ENCODE results near the gene ADARB1. TPM values are rescaled to one million over a fixed set of nuclear protein-coding genes. Genes with fewer than 3 reads are reported as not detected.

ADARB1 gene
- total RNA-seq, 4 donors from 2014 or later: 107 to 231 (median 201) TPM

DNA sequence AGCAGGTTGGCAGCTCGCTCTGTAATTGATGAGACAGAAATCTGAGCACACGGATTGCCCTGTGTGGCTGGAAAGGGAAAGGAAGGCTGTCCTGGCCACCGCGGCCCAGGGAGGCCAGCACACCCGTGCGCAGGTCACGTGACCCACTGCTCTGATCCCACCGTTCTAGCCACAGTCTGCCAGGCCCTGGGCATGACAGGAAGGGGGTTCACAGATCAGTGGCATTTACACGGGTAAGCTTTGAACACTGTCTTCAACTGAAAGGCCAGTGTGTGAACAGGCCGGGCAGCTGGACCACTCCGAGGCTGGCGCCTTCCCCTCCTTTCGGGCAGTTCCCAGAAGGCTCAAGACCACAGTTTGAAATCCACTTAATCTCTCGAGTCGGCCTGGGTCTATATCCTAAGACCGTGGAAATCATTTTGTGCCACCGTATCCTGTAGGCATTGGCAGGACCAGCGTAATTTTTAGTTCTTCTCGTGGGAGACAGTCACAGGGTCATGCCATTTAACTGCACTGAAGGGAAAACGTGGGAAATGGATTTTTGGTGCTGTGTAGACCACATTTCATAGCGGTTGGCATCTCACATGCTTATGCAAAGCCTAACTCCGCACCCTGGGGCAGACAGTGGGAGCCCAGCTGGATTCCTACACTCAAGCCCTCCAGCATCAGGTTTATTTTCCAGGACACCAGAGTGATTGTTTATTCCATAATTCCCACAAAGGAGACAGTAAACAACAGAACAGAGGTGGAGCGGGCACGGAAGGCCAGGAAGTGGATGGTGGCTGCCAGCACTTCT is 3.1 kb upstream of the ADARB1 start:
- Histone ChIP-seq H3K27me3 (no peaks in the 10 kb centered on the region), H3K4me3 (no peak overlapping the region)

DNA sequence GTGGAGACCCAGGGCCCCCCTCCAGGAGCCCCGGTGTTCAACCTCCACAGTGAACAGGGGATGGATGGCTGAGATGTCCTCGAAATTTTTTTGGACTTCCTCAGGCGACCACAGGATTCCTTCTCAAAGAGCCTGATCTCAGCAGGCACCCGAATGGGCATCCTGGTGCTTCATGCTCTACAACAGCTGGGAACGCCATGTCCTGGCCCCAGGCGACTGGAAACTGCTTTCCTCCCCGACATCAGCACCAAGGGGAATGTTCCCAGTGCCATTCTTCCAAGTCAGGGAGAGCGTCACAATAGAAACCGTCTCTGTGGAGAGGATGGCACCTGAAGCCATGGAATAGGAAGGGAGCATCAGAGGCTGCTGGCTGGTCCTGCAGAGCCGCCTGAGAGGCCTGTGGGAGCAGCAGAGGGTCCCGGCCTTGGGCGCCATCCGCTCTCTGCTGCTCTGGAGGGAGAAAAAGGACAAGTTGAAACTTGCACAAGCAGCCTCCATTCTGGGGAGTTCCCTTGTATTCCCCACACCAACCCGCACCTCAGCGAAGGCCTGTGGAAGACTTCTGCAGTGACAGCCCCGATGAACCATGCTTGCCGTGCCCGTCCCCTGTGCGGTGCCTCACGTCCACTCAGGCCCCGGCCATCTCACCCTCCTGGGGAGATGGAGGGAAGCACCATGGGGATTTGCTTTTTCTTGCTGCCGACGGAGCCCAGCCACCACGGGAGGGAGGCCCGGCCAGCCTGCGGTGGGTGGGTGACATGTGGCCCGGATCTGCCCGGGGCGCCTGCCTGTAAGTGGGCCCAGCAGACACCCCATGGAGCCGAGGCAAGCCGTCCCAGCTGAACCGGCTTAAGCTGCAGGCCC is 2.3 kb upstream of the ADARB1 start:
- peaks cover 18 to 29% (median 24%) of the 10 kb centered on the region in 4 donors for H3K4me1 ChIP-seq
- no peak for TF ChIP-seq POLR2AphosphoS5 (IDR thresholded peaks at IDR 0.05)
- TF ChIP-seq POLR2A (IDR thresholded peaks at IDR 0.05; ENCODE audit: low read depth): no peak
- TF ChIP-seq, protein P1, sequence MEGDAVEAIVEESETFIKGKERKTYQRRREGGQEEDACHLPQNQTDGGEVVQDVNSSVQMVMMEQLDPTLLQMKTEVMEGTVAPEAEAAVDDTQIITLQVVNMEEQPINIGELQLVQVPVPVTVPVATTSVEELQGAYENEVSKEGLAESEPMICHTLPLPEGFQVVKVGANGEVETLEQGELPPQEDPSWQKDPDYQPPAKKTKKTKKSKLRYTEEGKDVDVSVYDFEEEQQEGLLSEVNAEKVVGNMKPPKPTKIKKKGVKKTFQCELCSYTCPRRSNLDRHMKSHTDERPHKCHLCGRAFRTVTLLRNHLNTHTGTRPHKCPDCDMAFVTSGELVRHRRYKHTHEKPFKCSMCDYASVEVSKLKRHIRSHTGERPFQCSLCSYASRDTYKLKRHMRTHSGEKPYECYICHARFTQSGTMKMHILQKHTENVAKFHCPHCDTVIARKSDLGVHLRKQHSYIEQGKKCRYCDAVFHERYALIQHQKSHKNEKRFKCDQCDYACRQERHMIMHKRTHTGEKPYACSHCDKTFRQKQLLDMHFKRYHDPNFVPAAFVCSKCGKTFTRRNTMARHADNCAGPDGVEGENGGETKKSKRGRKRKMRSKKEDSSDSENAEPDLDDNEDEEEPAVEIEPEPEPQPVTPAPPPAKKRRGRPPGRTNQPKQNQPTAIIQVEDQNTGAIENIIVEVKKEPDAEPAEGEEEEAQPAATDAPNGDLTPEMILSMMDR (IDR thresholded peaks at IDR 0.05): no peak
- TF ChIP-seq EP300 (IDR thresholded peaks at IDR 0.05): no peak
- no peaks in the 10 kb centered on the region for H3K27me3 ChIP-seq
- no peak overlapping the region for H3K4me3 ChIP-seq
- DNase-seq (ENCODE audit: extremely low spot score): no peak
- no peaks in the 10 kb centered on the region for H3K36me3 ChIP-seq
- H3K9me3 ChIP-seq: no peaks in the 10 kb centered on the region
- intact Hi-C loops (cut with DNase I): no loop called here
- no peak overlapping the region for H3K27ac ChIP-seq (replicated peaks in 1 of 4)
- 93% methylated on average over 18 of the region's 32 CpGs for WGBS

More for the DNA sequence above, 3.1 kb upstream of the ADARB1 start:
- Histone ChIP-seq H3K36me3 (no peaks in the 10 kb centered on the region), H3K27ac (replicated peaks in 1 of 4) (peak overlapping the region in 1 of 4 donors; percentile 8), H3K4me1 (peaks cover 16 to 20% (median 18%) of the 10 kb centered on the region in 4 donors), H3K9me3 (no peaks in the 10 kb centered on the region)
- WGBS: 93% methylated on average over 17 of the region's 24 CpGs
- intact Hi-C loops (cut with DNase I): no loop called here
- DNase-seq (ENCODE audit: extremely low spot score): no peak
- TF ChIP-seq EP300 (IDR thresholded peaks at IDR 0.05) (no peak), POLR2A (IDR thresholded peaks at IDR 0.05; ENCODE audit: low read depth) (no peak), POLR2AphosphoS5 (IDR thresholded peaks at IDR 0.05) (no peak)
- TF ChIP-seq, protein P1 (IDR thresholded peaks at IDR 0.05): no peak

DNA sequence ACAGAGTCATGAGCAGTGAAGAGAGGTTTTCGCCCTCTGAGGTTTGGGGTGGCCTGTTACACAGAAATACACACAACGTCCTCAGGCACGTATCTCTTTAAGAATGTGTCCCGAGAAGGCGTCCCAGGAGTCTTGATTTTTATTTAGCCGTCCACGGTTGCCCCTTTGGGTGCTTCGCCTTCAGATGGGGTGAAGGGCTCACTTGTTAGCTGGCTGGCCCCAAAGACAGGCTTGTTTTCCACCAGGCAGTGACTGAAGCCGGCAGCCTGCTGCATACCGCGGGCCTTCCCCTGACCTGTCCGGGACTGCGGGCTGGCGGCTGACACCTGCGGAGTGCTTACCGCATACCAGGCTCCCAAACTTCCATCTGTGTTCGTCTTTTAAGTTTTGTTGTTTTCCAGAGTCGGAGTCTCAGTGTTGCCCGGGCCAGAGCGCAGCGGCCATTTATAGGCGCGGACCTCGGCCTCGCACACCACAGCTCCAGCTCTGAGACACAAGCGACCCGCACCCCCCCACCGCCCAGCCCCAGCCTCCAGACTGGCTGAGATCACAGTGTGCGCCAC is 1.6 kb upstream of the ADARB1 start:
- Histone ChIP-seq H3K9me3 (no peaks in the 10 kb centered on the region), H3K36me3 (no peaks in the 10 kb centered on the region), H3K27ac (replicated peaks in 1 of 4) (peak overlapping the region; percentile 92 to 99 (median 95)), H3K4me1 (peaks cover 18 to 36% (median 30%) of the 10 kb centered on the region in 4 donors), H3K27me3 (no peaks in the 10 kb centered on the region), H3K4me3 (peak overlapping the region; percentile 74 to 96 (median 94))
- DNase-seq (ENCODE audit: extremely low spot score): no peak
- WGBS: 91% methylated on average over 29 of the region's 29 CpGs
- TF ChIP-seq, protein P1 (IDR thresholded peaks at IDR 0.05): no peak
- TF ChIP-seq POLR2A (IDR thresholded peaks at IDR 0.05; ENCODE audit: low read depth) (no peak), POLR2AphosphoS5 (IDR thresholded peaks at IDR 0.05) (no peak), EP300 (IDR thresholded peaks at IDR 0.05) (no peak)
- intact Hi-C loops (cut with DNase I): no loop called here

DNA sequence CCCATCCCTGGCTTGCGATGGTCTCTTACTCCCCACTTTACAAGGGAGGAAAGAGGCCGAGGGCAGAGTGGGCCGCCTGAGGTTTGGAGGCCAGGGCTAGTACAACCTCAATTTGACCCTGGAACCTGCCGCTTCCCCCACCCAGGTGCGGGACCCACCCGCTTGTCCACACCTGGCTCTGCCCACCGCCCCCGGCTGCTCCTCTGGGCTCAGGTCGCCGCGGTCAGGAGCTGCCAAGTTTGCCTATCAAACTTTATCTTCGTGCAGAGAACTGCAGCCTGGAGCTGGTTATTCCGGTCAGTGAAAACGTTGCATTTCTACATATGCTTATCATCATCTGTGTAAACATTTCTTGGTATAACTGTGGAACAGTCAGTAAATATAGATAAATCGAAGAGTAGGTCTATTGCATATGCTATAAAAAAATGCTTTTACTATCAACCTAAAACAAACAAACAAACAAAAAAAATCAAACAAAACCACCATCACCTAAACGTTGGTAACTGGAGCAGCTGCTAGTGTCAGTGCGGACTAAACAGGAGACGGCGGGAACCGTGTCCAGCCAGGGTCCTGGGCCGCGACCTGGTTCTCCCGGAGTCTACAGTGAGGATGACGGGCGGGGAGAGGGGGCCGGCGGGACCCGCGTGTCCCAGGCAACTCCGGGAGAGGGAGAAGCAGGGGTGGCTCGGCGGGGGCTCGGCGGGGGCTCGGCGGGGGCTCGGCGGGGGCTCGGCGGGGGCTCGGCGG is 906 bp upstream of the ADARB1 start:
- intact Hi-C loops (cut with DNase I): no loop called here

More for the DNA sequence above, 906 bp upstream of the ADARB1 start:
- Histone ChIP-seq H3K27me3 (no peaks in the 10 kb centered on the region), H3K4me3 (peak overlapping the region; percentile 74 to 96 (median 94)), H3K36me3 (no peaks in the 10 kb centered on the region), H3K27ac (replicated peaks in 1 of 4) (peak overlapping the region; percentile 92 to 99 (median 95)), H3K9me3 (no peaks in the 10 kb centered on the region), H3K4me1 (peaks cover 18 to 42% (median 33%) of the 10 kb centered on the region in 4 donors)
- no peak for TF ChIP-seq EP300 (IDR thresholded peaks at IDR 0.05)
- TF ChIP-seq, protein P1 (IDR thresholded peaks at IDR 0.05): no peak
- TF ChIP-seq POLR2AphosphoS5 (IDR thresholded peaks at IDR 0.05): no peak
- no peak for TF ChIP-seq POLR2A (IDR thresholded peaks at IDR 0.05; ENCODE audit: low read depth)
- DNase-seq (ENCODE audit: extremely low spot score): no peak
- WGBS: 21% methylated on average over 32 of the region's 42 CpGs
